ENCODE data around the gene ZNF418.

DNA sequence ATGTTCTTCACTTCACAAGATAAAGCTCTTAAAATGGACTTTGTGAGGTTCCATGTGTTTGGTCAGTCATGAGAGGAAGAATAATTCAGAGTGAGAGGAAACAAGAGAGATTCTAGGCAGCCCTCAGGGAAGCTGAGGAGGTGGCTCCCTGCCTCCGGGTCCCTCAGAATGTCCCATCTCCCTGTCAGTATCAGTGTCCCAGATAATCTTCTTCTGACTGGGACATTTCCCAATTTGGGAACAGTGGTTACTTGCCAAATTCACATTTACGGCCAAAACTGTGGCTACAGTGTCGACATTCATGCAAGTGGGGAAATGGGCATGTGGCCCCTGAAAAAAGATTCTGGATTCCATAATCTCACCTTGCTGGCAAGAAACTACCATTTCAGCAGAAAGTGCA is 27.8 kb downstream of the ZNF418 start:
- TF ChIP-seq EZH2 (IDR thresholded peaks at IDR 0.05; ENCODE audit: borderline replicate concordance, insufficient read depth, low read depth, low read length, poor library complexity, severe bottlenecking): no peak
- TF ChIP-seq, protein P1, sequence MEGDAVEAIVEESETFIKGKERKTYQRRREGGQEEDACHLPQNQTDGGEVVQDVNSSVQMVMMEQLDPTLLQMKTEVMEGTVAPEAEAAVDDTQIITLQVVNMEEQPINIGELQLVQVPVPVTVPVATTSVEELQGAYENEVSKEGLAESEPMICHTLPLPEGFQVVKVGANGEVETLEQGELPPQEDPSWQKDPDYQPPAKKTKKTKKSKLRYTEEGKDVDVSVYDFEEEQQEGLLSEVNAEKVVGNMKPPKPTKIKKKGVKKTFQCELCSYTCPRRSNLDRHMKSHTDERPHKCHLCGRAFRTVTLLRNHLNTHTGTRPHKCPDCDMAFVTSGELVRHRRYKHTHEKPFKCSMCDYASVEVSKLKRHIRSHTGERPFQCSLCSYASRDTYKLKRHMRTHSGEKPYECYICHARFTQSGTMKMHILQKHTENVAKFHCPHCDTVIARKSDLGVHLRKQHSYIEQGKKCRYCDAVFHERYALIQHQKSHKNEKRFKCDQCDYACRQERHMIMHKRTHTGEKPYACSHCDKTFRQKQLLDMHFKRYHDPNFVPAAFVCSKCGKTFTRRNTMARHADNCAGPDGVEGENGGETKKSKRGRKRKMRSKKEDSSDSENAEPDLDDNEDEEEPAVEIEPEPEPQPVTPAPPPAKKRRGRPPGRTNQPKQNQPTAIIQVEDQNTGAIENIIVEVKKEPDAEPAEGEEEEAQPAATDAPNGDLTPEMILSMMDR (IDR thresholded peaks at IDR 0.05): no peak
